Ecto neural progenitor cell (in vitro differentiated cells): Measurements from ENCODE around the gene LRFN4.
"Not testable (repeated sequence)": the region's sequence is repeated elsewhere in the genome, so short reads cannot be mapped to it uniquely, and the experiment has no call there.

ENCODE experiments used
- DNase-seq: peaks from one replicate; pipeline ENCODE4 v3.0.0-alpha.2; 2018; ENCODE audit warnings: low spot score

Gene LRFN4

DNA sequence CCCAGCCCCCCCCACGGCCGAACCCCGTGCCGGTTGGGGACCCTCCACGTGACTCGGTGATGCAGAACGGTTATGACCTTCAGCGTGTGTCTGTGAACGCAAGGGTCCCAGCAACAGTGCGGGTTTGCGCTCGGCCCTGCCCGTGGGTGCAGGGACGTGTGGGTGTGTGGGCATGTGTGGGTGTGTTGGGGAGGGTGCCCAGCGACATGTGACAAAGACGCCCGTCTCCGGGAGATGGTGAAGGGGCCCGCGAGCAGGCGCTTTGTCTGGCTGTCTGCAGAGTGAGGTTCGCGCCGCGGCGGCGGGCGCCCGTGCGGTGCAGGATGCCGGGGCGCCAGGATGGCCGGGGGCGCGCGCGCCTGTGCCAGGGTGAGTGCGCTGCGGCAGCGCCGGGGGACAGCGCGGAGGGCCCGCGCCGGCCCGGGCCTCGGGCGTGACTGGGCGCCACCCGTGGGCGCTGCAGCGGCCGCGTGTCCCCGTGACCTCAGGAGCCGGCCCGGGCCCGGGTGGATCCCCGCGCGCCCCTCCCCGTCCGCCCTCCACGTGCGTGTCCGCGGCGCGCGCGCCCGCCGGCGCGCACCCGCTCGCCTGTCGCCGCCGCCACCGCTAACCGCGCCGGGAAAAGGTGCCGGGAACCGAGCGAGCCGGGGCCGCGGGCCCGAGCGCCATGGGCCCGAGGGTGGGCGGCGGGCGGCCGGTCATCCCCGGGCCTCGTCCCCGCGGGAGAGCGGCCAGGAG lies at the start of gene LRFN4:
Gene LRFN4 (plus strand): TSS at position 569 of the 738 bp plus-strand sequence. CDS start 681 bp downstream, outside the sequence.
- no peak for DNase-seq

GRCh38 chr11:66809592-66809991 lies 47.3 kb upstream of the LRFN4 start:
- no peak for DNase-seq

DNA sequence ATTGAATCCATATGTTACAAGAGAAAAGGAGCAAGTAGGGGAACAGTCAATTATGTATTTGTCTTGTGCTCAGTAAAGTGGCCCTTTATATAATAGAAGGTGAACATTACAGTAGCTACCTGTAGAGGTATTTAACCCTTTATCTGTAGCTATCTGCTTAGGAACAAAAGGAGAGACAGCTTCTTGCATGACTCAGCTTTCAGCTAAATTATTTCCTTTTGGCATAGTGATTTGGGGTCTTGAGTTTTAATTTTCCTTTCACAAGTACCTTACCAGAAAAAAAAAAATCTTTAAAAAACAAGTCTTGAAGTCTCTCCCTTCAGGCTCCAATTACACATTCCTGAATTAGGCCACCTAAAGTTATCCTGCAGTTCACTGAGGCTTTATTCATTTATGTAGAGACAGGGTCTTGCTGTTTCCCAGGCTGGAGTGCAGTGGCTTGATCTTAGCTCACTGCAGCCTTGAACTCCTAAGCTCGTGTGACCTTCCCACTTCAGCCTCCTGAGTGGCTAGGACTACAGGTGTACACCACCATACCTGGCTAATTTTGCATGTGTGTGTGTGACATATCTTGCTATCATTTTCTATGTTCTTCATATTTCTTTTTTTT lies 46.2 kb upstream of the LRFN4 start:
- no peak for DNase-seq

DNA sequence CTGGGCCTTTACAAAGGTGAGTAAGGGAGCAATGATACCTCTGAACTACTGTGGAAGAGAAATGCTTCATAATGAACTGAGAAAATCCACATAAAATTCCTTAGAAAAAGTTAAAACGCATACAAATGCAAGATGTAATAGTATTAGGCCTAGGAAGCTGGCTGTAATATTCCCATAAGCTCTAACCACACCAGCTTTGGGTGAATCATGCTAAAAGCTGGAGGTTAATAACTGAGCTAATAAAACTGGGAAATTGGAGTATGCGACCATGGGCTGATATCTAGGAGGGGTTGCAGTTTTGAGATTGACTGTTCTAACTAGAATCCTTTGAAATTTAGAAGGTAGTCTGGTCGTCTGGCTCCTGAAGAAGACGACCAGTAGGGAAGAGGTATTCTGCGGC lies 42.2 kb upstream of the LRFN4 start:
- no peak for DNase-seq

GRCh38 chr11:66815646-66816045 lies 41.2 kb upstream of the LRFN4 start:
- DNase-seq: no peak

DNA sequence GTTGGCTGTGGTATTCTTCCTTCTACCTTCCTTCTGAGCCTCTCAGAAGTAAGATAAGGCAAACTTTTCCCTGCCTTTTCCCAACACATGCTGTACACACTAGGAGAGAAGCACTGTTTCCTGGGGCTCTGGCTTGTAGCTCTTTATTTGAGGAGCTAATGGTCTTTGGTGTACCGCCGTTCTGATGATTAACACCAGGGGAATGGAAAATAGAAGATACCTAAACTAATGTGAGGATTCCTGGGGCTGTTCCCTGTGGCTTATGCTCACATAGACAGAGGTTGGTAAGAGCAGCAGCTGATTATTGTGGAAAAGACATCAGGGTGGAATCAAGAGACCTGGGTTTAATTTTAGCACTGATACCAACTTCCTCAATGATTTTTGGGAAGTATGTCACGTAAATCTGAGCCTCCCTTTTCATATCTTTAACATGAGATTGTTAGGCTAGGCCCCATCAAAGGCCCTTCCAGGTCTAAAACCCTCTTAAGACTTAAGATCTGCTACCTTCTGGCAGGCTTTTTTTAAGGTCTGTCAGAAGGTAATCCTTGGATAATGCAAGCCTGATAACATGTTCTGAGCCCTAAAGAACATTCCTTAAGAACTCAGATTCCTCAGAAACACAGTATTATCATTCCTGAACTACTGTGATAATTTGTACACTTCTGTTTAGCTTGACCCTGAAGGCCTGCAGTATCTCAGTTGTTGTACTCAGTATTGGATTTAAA lies 38.5 kb upstream of the LRFN4 start:
- DNase-seq: no peak

GRCh38 chr11:66820381-66820780 lies 36.5 kb upstream of the LRFN4 start:
- no peak for DNase-seq

DNA sequence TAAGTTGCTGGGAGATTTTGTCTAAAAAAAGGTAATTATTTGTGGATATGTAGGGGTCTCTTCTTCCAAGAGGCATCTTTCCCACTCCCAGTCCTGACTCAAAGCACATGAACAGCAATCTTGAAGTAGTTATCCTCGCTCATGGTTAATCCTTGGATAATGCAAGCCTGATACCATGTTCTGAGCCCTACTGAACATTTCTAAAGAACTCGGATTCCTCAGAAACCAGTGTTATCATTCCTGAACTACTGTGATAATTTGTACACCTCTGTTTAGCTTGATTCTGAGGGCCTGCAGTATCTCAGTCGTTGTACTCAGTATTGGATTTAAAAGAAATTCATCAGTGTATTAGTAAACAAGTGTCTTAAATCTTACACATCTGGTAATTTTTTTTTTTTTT lies 36.0 kb upstream of the LRFN4 start:
- DNase-seq: no peak

DNA sequence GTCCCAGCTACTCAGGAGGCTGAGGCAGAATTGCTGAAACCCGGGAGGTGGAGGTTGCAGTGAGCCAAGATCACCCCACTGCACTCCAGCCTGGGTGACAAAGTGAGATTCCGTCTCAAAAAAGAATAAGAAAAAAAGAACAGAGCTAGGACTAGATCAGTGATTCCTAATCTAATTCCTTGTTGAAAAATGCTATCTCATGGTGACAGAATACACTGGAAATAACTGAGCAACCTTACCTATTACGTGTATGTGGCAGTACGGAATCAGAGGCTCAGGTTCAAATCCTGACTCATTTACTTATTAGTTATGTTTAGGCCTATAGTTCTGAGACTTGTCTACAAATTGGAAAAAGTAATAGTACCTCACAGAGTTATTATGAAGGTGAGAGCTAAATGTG lies 33.2 kb upstream of the LRFN4 start:
- DNase-seq: no peak

GRCh38 chr11:66824573-66824972 lies 32.3 kb upstream of the LRFN4 start:
- not testable (repeated sequence) for DNase-seq

DNA sequence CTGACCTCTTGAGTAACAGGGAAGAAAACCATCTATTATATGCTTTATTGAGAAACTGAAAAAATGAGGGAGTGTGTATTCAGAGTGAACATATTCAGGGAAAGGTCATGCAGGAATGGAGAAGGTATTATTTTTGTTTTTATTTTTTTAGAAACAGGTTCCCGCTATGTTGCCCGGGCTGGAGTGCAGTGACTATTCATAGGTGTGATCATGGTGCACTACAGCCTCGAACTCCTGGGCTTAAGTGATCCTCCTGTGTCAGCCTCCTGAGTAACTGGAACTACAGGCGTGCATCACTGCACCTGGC lies 22.4 kb upstream of the LRFN4 start:
- DNase-seq: no peak

- no peak for DNase-seq
Observed at GRCh38 chr11:66834943-66835342, 21.9 kb upstream of the LRFN4 start.

DNA sequence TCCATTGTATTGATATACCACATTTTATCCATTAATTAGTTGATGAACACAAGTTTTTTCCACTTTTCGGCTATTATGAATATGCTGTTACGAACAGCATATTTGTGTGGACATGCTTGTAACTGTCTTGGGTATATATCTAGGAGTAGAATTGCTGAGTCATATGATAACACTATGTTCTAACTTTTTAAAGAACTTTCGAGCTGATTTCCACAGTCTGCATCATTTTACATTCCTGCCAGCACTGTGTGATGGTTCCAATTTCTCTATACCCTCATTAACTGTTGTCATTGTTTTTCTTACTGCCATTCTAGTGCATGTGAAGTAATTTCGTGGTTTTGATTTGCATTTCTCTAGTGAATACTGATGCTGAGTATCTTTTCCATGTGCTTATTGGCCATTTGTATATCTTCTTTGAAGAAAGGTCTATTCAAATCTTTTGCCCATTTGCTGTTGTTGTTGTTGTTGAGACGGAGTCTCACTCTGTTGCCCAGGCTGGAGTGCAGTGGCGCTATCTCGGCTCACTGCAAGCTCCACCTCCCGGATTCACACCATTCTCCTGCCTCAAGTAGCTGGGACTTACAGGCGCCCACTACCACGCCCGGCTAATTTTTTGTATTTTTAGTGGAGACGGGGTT lies 21.0 kb upstream of the LRFN4 start:
- no peak for DNase-seq

DNA sequence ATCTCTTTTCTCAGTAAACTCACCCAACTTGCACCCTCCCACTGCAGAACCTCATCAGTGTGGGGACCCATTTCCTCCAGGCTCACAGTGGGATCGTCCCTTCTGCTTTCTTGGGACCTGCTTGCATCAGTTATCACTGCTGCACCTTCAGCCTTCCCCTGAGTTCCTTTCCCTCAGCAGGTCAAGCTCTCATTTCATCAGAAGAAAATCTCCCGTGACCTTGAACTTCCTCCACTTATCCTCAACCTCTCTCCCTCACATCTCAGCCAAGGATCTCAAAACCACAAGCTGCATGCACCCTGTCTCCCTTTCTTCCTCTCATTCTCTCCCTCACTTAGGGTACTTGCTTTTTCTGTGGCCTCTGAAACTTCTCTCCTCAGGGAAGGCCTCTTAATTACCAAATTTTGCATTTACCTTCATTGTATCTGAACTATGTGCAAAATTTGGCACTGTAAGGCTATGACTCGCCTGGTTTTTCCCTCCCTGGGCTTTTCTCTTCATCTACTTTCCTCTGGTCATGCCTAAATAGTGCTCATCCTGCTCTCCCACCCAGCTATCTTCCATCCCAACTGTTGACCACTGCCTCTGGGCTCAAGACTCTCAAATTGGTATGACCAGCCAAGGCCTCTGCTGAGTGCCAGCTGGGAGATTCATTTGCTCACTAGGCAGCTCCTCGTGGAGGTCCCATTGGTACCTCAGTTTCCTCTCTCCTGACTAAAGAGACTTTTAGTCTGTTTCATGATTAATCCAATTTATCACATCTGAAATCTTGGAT lies 16.4 kb upstream of the LRFN4 start:
- no peak for DNase-seq

- DNase-seq: no peak
Observed at GRCh38 chr11:66841861-66842260, 15.0 kb upstream of the LRFN4 start.

DNA sequence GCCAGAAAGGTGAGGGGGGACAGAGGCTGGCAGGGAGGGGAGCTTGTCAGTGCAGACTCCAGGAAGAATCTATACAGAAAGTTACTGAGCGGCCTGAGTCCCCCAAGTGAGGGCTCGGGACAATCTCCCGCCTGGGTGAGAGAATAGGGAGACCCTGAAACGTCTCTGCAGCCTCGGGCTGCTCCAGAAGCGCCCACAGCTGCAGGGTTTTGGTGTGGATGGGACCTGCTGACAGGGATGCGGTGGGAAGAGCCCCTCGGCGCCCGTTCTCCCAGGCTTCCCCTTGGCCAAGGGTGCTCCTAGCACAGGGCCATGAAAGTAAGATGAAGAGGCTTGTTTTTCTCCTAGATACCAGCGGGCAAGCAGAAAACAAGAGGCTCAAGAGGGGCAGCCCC lies 14.4 kb upstream of the LRFN4 start:
- DNase-seq: no peak

DNA sequence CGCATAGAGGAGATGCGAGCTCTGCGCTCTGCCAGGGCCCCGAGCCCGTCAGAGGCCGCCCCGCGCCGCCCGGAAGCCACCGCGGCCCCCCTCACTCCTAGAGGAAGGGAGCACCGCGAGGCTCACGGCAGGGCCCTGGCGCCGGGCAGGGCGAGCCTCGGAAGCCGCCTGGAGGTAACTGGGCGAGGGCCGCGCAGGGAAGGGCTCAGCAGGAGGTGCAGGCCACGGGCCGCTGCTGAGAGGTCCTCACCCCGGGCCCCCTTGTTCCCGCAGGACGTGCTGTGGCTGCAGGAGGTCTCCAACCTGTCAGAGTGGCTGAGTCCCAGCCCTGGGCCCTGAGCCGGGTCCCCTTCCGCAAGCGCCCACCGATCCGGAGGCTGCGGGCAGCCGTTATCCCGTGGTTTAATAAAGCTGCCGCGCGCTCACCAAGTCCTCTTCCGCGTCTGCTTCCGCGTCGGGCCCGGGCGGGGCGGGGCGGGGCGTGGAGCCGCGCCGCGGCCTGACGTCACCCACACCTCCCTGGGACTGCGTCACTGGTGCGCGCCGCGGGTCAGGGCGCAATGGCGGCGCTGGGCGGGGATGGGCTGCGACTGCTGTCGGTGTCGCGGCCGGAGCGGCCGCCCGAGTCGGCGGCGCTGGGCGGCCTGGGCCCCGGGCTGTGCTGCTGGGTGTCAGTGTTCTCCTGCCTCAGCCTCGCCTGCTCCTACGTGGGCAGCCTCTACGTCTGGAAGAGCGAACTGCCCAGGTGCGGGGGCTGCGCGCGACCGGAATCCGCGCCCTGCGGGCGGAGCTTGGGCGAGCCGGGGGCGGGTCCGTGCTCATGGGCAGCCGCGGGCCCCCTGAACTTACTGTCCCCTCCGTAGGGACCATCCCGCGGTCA lies 13.7 kb upstream of the LRFN4 start, which contains the start of gene RCE1:
Gene RCE1 (plus strand): TSS at position 546 of the 880 bp plus-strand sequence. CDS start 15 bp downstream, at position 561.
- DNase-seq: peak; percentile 94

DNA sequence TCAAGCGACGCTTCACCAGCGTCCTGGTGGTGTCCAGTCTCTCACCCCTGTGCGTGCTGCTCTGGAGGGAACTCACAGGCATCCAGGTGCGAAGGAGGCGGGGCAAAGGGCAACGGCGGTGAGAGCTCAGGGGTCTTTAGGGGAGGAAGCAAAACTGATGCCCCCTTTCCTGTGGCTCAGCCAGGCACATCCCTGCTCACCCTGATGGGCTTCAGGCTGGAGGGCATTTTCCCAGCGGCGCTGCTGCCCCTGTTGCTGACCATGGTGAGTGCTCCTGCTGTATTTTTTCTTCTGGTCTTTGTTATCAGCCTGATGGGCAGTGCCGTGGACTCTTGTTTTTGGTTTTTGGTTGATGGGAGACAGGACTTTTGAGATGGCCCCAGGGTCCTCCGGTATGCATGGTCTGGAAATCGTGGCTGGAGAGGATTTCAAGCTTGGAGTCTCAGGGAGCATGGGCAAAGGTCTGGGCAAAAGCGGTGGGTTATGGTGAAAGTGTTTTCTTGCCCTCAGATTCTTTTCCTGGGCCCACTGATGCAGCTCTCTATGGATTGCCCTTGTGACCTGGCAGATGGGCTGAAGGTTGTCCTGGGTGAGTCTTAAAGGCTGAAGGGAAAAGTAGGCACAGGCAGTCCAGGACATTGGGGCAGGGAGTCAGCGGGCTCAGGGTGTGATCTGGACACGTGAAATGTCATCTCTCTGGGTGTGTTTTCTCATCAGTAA lies 12.9 kb upstream of the LRFN4 start:
- DNase-seq: no peak

- no peak for DNase-seq
Observed at GRCh38 chr11:66844496-66845142, 12.2 kb upstream of the LRFN4 start.
